GM12878 (cell line): ENCODE results near the gene DNMBP. TPM values are rescaled to one million over a fixed set of nuclear protein-coding genes. Genes with fewer than 3 reads are reported as not detected.

ENCODE experiments used
- ATAC-seq: fragments of 200-7000 bp; cut with Tn5 transposase; 3 replicates; pipeline ENCODE4 v1.9.1; 2020; ENCODE audit warnings: mild to moderate bottlenecking, moderate library complexity
- BruUV-seq: library from RNA; stranded (reverse); fragments of 400-500 nt; replicated peaks from 2 replicates; lab custom pipeline; 2021; lab: Mats Ljungman, UMichigan
- CTCF ChIA-PET: fragments of 300-600 bp; sonication (Branson Sonifier 250); formaldehyde crosslinking; extraction: SDS; loops from one replicate; lab custom pipeline; 2021; ENCODE audit warnings: inconsistent platforms; lab: Yijun Ruan, JAX
- POLR2A ChIA-PET: fragments of 350-600 bp; formaldehyde crosslinking; extraction: SDS; loops from one replicate; lab custom pipeline; 2021; ENCODE audit warnings: inconsistent platforms; lab: Charles Lee
- RAD21 ChIA-PET: fragments of 300-600 bp; sonication (Branson Sonifier 250); formaldehyde crosslinking; loops from one replicate; lab custom pipeline; 2023; ENCODE audit warnings: antibody characterized with exemption; ENCODE audit not compliant: unreplicated experiment; lab: Charles Lee
- SMC1A ChIA-PET: fragments of 300-600 bp; sonication (Branson Sonifier 250); formaldehyde crosslinking; loops from one replicate; lab custom pipeline; 2023; ENCODE audit not compliant: unreplicated experiment, uncharacterized antibody; lab: Charles Lee
- DNase-seq: peaks from one replicate; pipeline ENCODE4 v3.0.0-alpha.2; 2011; ENCODE audit warnings: low read depth, low spot score
- FAIRE-seq: peaks from 3 replicates; lab custom pipeline; 2011; peaks lifted over from hg19 to GRCh38; lab: Jason Lieb, UNC
- H2AFZ ChIP-seq: 2 replicates; pipeline ENCODE4 v1.6.0; 2011; ENCODE audit warnings: low read depth, low read length, control low read depth; ENCODE audit not compliant: control insufficient read depth
- H3K27ac ChIP-seq: 2 replicates; pipeline ENCODE4 v1.5.1; 2011; ENCODE audit warnings: control low read depth; ENCODE audit not compliant: control insufficient read depth, insufficient read depth
- H3K27me3 ChIP-seq, 2 experiments: replicated peaks in 1 of 2; 2 replicates each; pipeline versions ENCODE4 v1.6.0 to v1.6.1; 2011; ENCODE audit warnings: low read length in 1 of 2; ENCODE audit not compliant: control insufficient read depth in 2 of 2, insufficient read depth in 2 of 2
- H3K36me3 ChIP-seq, 2 experiments: 2 replicates each; pipeline ENCODE4 v1.5.1; 2011; ENCODE audit warnings: low read length in 1 of 2; ENCODE audit not compliant: control insufficient read depth in 2 of 2, insufficient read depth in 2 of 2
- H3K4me1 ChIP-seq: 2 replicates; pipeline ENCODE4 v1.6.1; 2011; ENCODE audit warnings: mild to moderate bottlenecking, low read length, moderate library complexity, mixed read lengths; ENCODE audit not compliant: control insufficient read depth, insufficient read depth
- H3K4me2 ChIP-seq: 2 replicates; pipeline ENCODE4 v1.6.0; 2011; ENCODE audit warnings: control low read depth; ENCODE audit not compliant: control insufficient read depth, insufficient read depth
- H3K4me3 ChIP-seq: fragments of 200-600 bp; sonication (generic); 2 replicates; pipeline ENCODE4 v1.5.1; 2016
- H3K79me2 ChIP-seq: 2 replicates; pipeline ENCODE4 v1.6.0; 2011; ENCODE audit warnings: low read length; ENCODE audit not compliant: control insufficient read depth, insufficient read depth
- H3K9ac ChIP-seq: 2 replicates; pipeline ENCODE4 v1.8.0; 2011; ENCODE audit warnings: low read length, control low read depth, mixed read lengths; ENCODE audit not compliant: control insufficient read depth, insufficient read depth
- H3K9me3 ChIP-seq: replicated peaks from 3 replicates; pipeline ENCODE4 v1.5.1; 2011; ENCODE audit warnings: mild to moderate bottlenecking, low read length; ENCODE audit not compliant: control insufficient read depth, insufficient read depth
- H4K20me1 ChIP-seq: 2 replicates; pipeline ENCODE4 v1.6.0; 2011; ENCODE audit not compliant: control insufficient read depth, insufficient read depth
- CEBPZ ChIP-seq: fragments of 150-350 bp; IDR thresholded peaks from 2 replicates; pipeline ENCODE4 v1.6.1; 2016; ENCODE audit warnings: low read depth, low read length
- FOXM1 ChIP-seq: IDR thresholded peaks from 2 replicates; pipeline ENCODE4 v1.6.1; 2012; ENCODE audit warnings: low read depth, mild to moderate bottlenecking, inconsistent platforms, low read length, moderate library complexity
- GATAD2B ChIP-seq: fragments of 450-650 bp; conservative IDR thresholded peaks from 2 replicates; pipeline ENCODE4 v1.6.1; 2017; ENCODE audit warnings: low read depth, mild to moderate bottlenecking, moderate library complexity
- KLF5 ChIP-seq: fragments of 450-650 bp; IDR thresholded peaks from 2 replicates; pipeline ENCODE4 v1.6.1; 2014; ENCODE audit warnings: mild to moderate bottlenecking; ENCODE audit not compliant: partially characterized antibody
- POLR2AphosphoS2 ChIP-seq: IDR thresholded peaks from 2 replicates; pipeline ENCODE4 v1.6.1; 2011; ENCODE audit warnings: low read depth, mild to moderate bottlenecking, low read length, improper control_type of control experiment, moderate library complexity
- SMC3 ChIP-seq: IDR thresholded peaks from 2 replicates; pipeline ENCODE4 v1.6.1; 2011; ENCODE audit warnings: low read length, improper control_type of control experiment, borderline replicate concordance
- ZBTB11 ChIP-seq: fragments of 450-650 bp; formaldehyde crosslinking; IDR thresholded peaks from 2 replicates; pipeline ENCODE4 v1.5.0; 2022; ENCODE audit warnings: mild to moderate bottlenecking, missing genetic modification characterization
- WGBS: methylation state at CpG from one replicate; pipeline ENCODE4 v1.1.6; 2016; ENCODE audit warnings: low lambda C conversion rate; ENCODE audit not compliant: insufficient replicate concordance, insufficient coverage; ENCODE audit errors: missing lambda C conversion rate; 5-methylcytosine and 5-hydroxymethylcytosine counted together
- in situ Hi-C: fragments of 300-500 bp; cut with MboI; formaldehyde crosslinking; loops from 9 replicates; pipeline ENCODE4 v1.14.3; 2018; ENCODE audit warnings: mixed read lengths
- intact Hi-C: fragments of 100-400 bp; cut with micrococcal nuclease; formaldehyde crosslinking; loops from one replicate; pipeline ENCODE4 v1.14.2; 2022; ENCODE audit not compliant: unreplicated experiment
- polyA plus RNA-seq, 11 experiments: library from polyadenylated mRNA; depleted of rRNA in 4 of 11; unstranded in 6 of 11; stranded (reverse) in 5 of 11; fragments of >200 nt; fragmentation: Nextera tagmentation in 4 of 11; fragmentation: Illumina TruSeq in 1 of 11; extraction: Ambion mirVana in 4 of 11; extraction: Trizol in 1 of 11; gene quantifications; 1 replicate in 1 of 11; 2 replicates in 10 of 11; pipeline versions ENCODE4 v1.2.1 to v1.2.3, GENCODE V29; 2011 to 2016; ENCODE audit warnings: inconsistent platforms in 2 of 11, missing spikeins in 2 of 11, low read depth in 1 of 11
- total RNA-seq, 4 experiments: library from RNA; depleted of rRNA in 3 of 4; stranded (reverse); fragments of >200 nt in 3 of 4; fragmentation: Illumina TruSeq in 1 of 4; extraction: Trizol in 1 of 4; gene quantifications; 2 replicates each; pipeline versions ENCODE4 v1.2.1 to v1.2.3, GENCODE V29; 2013 to 2021
- TF ChIP-seq, protein P1 (sequence below): fragments of 450-650 bp; IDR thresholded peaks from 2 replicates; pipeline ENCODE4 v1.6.1; 2016; ENCODE audit warnings: mild to moderate bottlenecking

DNMBP gene
- total and polyA plus RNA-seq, 10 of the 15 experiments (the other 5 are each of a cell fraction or from before 2014, with no cell fraction given) = 7.1 to 45.0 (median 22.0) TPM

GRCh38 chr10:100037758-100038315 is 28.1 kb upstream of the DNMBP start (continued):
- TF ChIP-seq CEBPZ = no peak
- TF ChIP-seq GATAD2B = no peak
- TF ChIP-seq, protein P1, sequence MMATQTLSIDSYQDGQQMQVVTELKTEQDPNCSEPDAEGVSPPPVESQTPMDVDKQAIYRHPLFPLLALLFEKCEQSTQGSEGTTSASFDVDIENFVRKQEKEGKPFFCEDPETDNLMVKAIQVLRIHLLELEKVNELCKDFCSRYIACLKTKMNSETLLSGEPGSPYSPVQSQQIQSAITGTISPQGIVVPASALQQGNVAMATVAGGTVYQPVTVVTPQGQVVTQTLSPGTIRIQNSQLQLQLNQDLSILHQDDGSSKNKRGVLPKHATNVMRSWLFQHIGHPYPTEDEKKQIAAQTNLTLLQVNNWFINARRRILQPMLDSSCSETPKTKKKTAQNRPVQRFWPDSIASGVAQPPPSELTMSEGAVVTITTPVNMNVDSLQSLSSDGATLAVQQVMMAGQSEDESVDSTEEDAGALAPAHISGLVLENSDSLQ = no peak

- no peak for DNase-seq
- BruUV-seq = no TSS peak
- TF ChIP-seq SMC3 = no peak
- no peak for TF ChIP-seq KLF5
- TF ChIP-seq FOXM1 = no peak
- no peak for TF ChIP-seq POLR2AphosphoS2
- no peak for TF ChIP-seq ZBTB11 (CRISPR knock-in tag)
- TF ChIP-seq CEBPZ = no peak
These were observed 27.1 kb upstream of the DNMBP start for GRCh38 chr10:100036850-100037249.

More at GRCh38 chr10:100036850-100037249, 27.1 kb upstream of the DNMBP start:
- H3K9ac ChIP-seq = no peak overlapping the region
- H3K4me1 ChIP-seq = peaks cover 48% of the 10 kb centered on the region
- no peaks in the 10 kb centered on the region for H3K36me3 ChIP-seq
- H3K27me3 ChIP-seq = no peaks in the 10 kb centered on the region
- CTCF ChIA-PET = interaction anchor here (3.2 kb wide), 1 partner anchor 9 kb away, joined by 31 read pairs; no protein-coding TSS in a partner anchor
- ATAC-seq (no peak), FAIRE-seq (no peak)
- H3K4me3 ChIP-seq = no peak overlapping the region
- SMC1A ChIA-PET = interaction anchor here (3.5 kb wide), 1 partner anchor 14 kb away, joined by 14 read pairs; no protein-coding TSS in a partner anchor
- in situ Hi-C loops = no loop called here
- 89% methylated on average over 7 of the region's 7 CpGs for WGBS
- H4K20me1 ChIP-seq = no peaks in the 10 kb centered on the region
- intact Hi-C loops = no loop called here
- H3K4me2 ChIP-seq = no peak overlapping the region
- no peak overlapping the region for H3K27ac ChIP-seq
- no peaks in the 10 kb centered on the region for H3K79me2 ChIP-seq
- POLR2A ChIA-PET = no interaction called here
- no peaks in the 10 kb centered on the region for H3K9me3 ChIP-seq
- RAD21 ChIA-PET = interaction anchor here (1.7 kb wide), 1 partner anchor 61 kb away, joined by 4 read pairs; no protein-coding TSS in a partner anchor
- no peak overlapping the region for H2AFZ ChIP-seq
